IMR-90 (cell line): ENCODE results near the gene SERPINB13. TPM values are rescaled to one million over a fixed set of nuclear protein-coding genes. Genes with fewer than 3 reads are reported as not detected.

ENCODE experiments used
- ATAC-seq: fragments of 200-7000 bp; cut with Tn5 transposase; 2 replicates; pipeline ENCODE4 v1.9.1; 2020; ENCODE audit warnings: low read depth, mild to moderate bottlenecking, moderate library complexity
- BruUV-seq: library from RNA; stranded (reverse); fragments of 400-500 nt; replicated peaks from 2 replicates; lab custom pipeline; 2021; lab: Mats Ljungman, UMichigan
- CTCF ChIA-PET: fragments of 300-600 bp; formaldehyde crosslinking; extraction: SDS; loops from one replicate; lab custom pipeline; 2021; ENCODE audit warnings: antibody characterized with exemption; lab: Yijun Ruan, JAX
- POLR2A ChIA-PET: fragments of 300-600 bp; sonication (Branson Sonifier 250); formaldehyde crosslinking; loops from one replicate; lab custom pipeline; 2022; ENCODE audit warnings: antibody characterized with exemption; ENCODE audit not compliant: unreplicated experiment; lab: Charles Lee
- DNase-seq: peaks from one replicate; pipeline ENCODE4 v3.0.0; 2013
- H2AFZ ChIP-seq: replicated peaks from 2 replicates; pipeline ENCODE3; 2013; ENCODE audit warnings: low read length, mild to moderate bottlenecking; ENCODE audit not compliant: poor library complexity
- H2AK5ac ChIP-seq: 2 replicates; pipeline ENCODE4 v1.6.1; 2013; ENCODE audit warnings: low read depth, low read length, inconsistent platforms
- H2AK9ac ChIP-seq: replicated peaks from 2 replicates; pipeline ENCODE3; 2013; ENCODE audit warnings: mild to moderate bottlenecking, low read depth, low read length, moderate library complexity; ENCODE audit not compliant: poor library complexity
- H2BK120ac ChIP-seq: 2 replicates; pipeline ENCODE4 v1.6.1; 2013; ENCODE audit warnings: low read depth, low read length, inconsistent platforms
- H2BK15ac ChIP-seq: 3 replicates; pipeline ENCODE4 v1.6.1; 2013; ENCODE audit warnings: low read depth, low read length, inconsistent platforms
- H2BK20ac ChIP-seq: 2 replicates; pipeline ENCODE4 v1.6.1; 2013; ENCODE audit warnings: low read depth, mild to moderate bottlenecking, inconsistent platforms, low read length, moderate library complexity
- H2BK5ac ChIP-seq: 2 replicates; pipeline ENCODE4 v1.6.1; 2013; ENCODE audit warnings: mild to moderate bottlenecking, low read depth, low read length, inconsistent platforms; ENCODE audit not compliant: poor library complexity, severe bottlenecking
- H3K14ac ChIP-seq: replicated peaks from 2 replicates; pipeline ENCODE4 v1.6.1; 2013; ENCODE audit warnings: low read depth, low read length, inconsistent platforms
- H3K18ac ChIP-seq: 2 replicates; pipeline ENCODE4 v1.6.1; 2013; ENCODE audit warnings: low read depth, low read length, control low read depth
- H3K23ac ChIP-seq: 2 replicates; pipeline ENCODE4 v1.6.1; 2013; ENCODE audit warnings: low read depth, low read length, inconsistent platforms
- H3K27ac ChIP-seq: 2 replicates; pipeline ENCODE4 v1.5.1; 2013; ENCODE audit warnings: mild to moderate bottlenecking, control low read depth, low read length; ENCODE audit not compliant: insufficient read depth
- H3K27me3 ChIP-seq: 2 replicates; pipeline ENCODE4 v1.6.1; 2013; ENCODE audit warnings: low read length; ENCODE audit not compliant: control insufficient read depth, insufficient read depth
- H3K36me3 ChIP-seq: 2 replicates; pipeline ENCODE4 v1.6.1; 2013; ENCODE audit warnings: low read length, mixed read lengths; ENCODE audit not compliant: control insufficient read depth, insufficient read depth
- H3K4ac ChIP-seq: 2 replicates; pipeline ENCODE4 v1.6.1; 2013; ENCODE audit warnings: low read depth, low read length, inconsistent platforms
- H3K4me1 ChIP-seq: 2 replicates; pipeline ENCODE4 v1.6.1; 2013; ENCODE audit warnings: low read length, mixed read lengths; ENCODE audit not compliant: control insufficient read depth, insufficient read depth
- H3K4me2 ChIP-seq: 2 replicates; pipeline ENCODE4 v1.6.1; 2013; ENCODE audit warnings: low read depth, mild to moderate bottlenecking, control low read depth, low read length, moderate library complexity
- H3K4me3 ChIP-seq: 2 replicates; pipeline ENCODE4 v1.5.1; 2013; ENCODE audit warnings: low read depth, mild to moderate bottlenecking, control low read depth, low read length, moderate library complexity; ENCODE audit not compliant: insufficient read depth
- H3K56ac ChIP-seq: 2 replicates; pipeline ENCODE4 v1.6.1; 2013; ENCODE audit warnings: low read length, inconsistent platforms; ENCODE audit not compliant: insufficient read depth; ENCODE audit errors: extremely low read depth
- H3K79me1 ChIP-seq, 2 experiments: 2 replicates each; pipeline ENCODE4 v1.6.1; 2013; ENCODE audit warnings: low read length in 2 of 2, inconsistent platforms in 1 of 2, low read depth in 1 of 2
- H3K9ac ChIP-seq: 2 replicates; pipeline ENCODE4 v1.6.1; 2013; ENCODE audit warnings: low read depth, low read length, control low read depth
- H3K9me1 ChIP-seq: 2 replicates; pipeline ENCODE4 v1.6.1; 2013; ENCODE audit warnings: low read length, inconsistent platforms; ENCODE audit not compliant: insufficient read depth
- H3K9me3 ChIP-seq: 2 replicates; pipeline ENCODE4 v1.6.1; 2013; ENCODE audit warnings: low read length; ENCODE audit not compliant: control insufficient read depth, insufficient read depth
- H4K20me1 ChIP-seq: 2 replicates; pipeline ENCODE4 v1.6.1; 2013; ENCODE audit warnings: low read length, inconsistent platforms; ENCODE audit not compliant: insufficient read depth
- H4K5ac ChIP-seq: 2 replicates; pipeline ENCODE4 v1.6.1; 2013; ENCODE audit warnings: mild to moderate bottlenecking, low read depth, low read length, control low read depth
- H4K8ac ChIP-seq, 2 experiments: 2 replicates each; pipeline ENCODE4 v1.6.1; 2013; ENCODE audit warnings: low read depth in 2 of 2, low read length in 2 of 2, control low read depth in 1 of 2, inconsistent platforms in 1 of 2
- H4K91ac ChIP-seq: 2 replicates; pipeline ENCODE4 v1.6.1; 2013; ENCODE audit warnings: low read depth, low read length, inconsistent platforms; ENCODE audit not compliant: insufficient read depth
- BHLHE40 ChIP-seq: fragments of 150-350 bp; IDR thresholded peaks from 2 replicates; pipeline ENCODE4 v1.6.1; 2016; ENCODE audit warnings: mild to moderate bottlenecking, low read depth, low read length
- CEBPB ChIP-seq: IDR thresholded peaks from 2 replicates; pipeline ENCODE4 v1.6.1; 2012; ENCODE audit warnings: low read depth, low read length, improper control_type of control experiment
- CHD1 ChIP-seq: IDR thresholded peaks from 2 replicates; pipeline ENCODE4 v1.6.1; 2012; ENCODE audit warnings: low read depth, low read length, improper control_type of control experiment
- CTCF ChIP-seq: conservative IDR thresholded peaks from 2 replicates; pipeline ENCODE4 v1.5.1; 2012; ENCODE audit warnings: mild to moderate bottlenecking, low read depth, low read length, improper control_type of control experiment
- FOS ChIP-seq: fragments of 150-350 bp; IDR thresholded peaks from 2 replicates; pipeline ENCODE4 v1.6.1; 2016; ENCODE audit warnings: low read depth, low read length
- MAFK ChIP-seq: IDR thresholded peaks from 2 replicates; pipeline ENCODE4 v1.6.1; 2012; ENCODE audit warnings: low read depth, low read length, improper control_type of control experiment
- MAZ ChIP-seq: IDR thresholded peaks from 2 replicates; pipeline ENCODE4 v1.6.1; 2012; ENCODE audit warnings: low read depth, mild to moderate bottlenecking, low read length, improper control_type of control experiment, moderate library complexity, borderline replicate concordance
- MXI1 ChIP-seq: IDR thresholded peaks from 2 replicates; pipeline ENCODE4 v1.6.1; 2012; ENCODE audit warnings: low read depth, mild to moderate bottlenecking, low read length, moderate library complexity, borderline replicate concordance
- NFE2L2 ChIP-seq: fragments of 150-350 bp; IDR thresholded peaks from 2 replicates; pipeline ENCODE4 v1.6.1; 2016; ENCODE audit warnings: low read depth, mild to moderate bottlenecking, low read length
- POLR2A ChIP-seq: IDR thresholded peaks from 2 replicates; pipeline ENCODE4 v1.6.1; 2012; ENCODE audit warnings: mild to moderate bottlenecking, low read depth, low read length
- RAD21 ChIP-seq: IDR thresholded peaks from 2 replicates; pipeline ENCODE4 v1.6.1; 2012; ENCODE audit warnings: low read length, improper control_type of control experiment
- RCOR1 ChIP-seq: IDR thresholded peaks from 2 replicates; pipeline ENCODE4 v1.6.1; 2012; ENCODE audit warnings: mild to moderate bottlenecking, low read length, improper control_type of control experiment; ENCODE audit not compliant: insufficient replicate concordance
- RFX5 ChIP-seq: IDR thresholded peaks from 2 replicates; pipeline ENCODE4 v1.8.0; 2012; ENCODE audit warnings: low read depth, mild to moderate bottlenecking, low read length, moderate library complexity
- SMC3 ChIP-seq: fragments of 150-350 bp; IDR thresholded peaks from 2 replicates; pipeline ENCODE4 v1.6.1; 2016; ENCODE audit warnings: low read depth, mild to moderate bottlenecking, antibody characterized with exemption, low read length, moderate library complexity
- WGBS, 2 experiments: methylation state at CpG; one replicate each; pipeline versions ENCODE4 v1.1.5 to v1.1.7; 2013; ENCODE audit warnings: missing lambda C conversion rate in 2 of 2; ENCODE audit not compliant: insufficient read length in 1 of 2; ENCODE audit errors: extremely low coverage in 2 of 2; 5-methylcytosine and 5-hydroxymethylcytosine counted together
- dilution Hi-C: fragments of 300-500 bp; cut with HindIII; formaldehyde crosslinking; loops from one replicate; pipeline ENCODE4 v1.14.3; 2018; ENCODE audit warnings: low sequenced_read_pairs; ENCODE audit not compliant: unreplicated experiment
- in situ Hi-C: fragments of 300-500 bp; cut with MboI; formaldehyde crosslinking; loops from 3 replicates; pipeline ENCODE4 v1.14.3; 2019; ENCODE audit warnings: low sequenced_read_pairs, inconsistent platforms, mixed read lengths
- intact Hi-C: fragments of 100-400 bp; cut with micrococcal nuclease; formaldehyde crosslinking; loops from 2 replicates; pipeline ENCODE4 v1.10.0; 2022
- polyA plus RNA-seq, 3 experiments: library from polyadenylated mRNA; depleted of rRNA; stranded (reverse); fragments of >200 nt; gene quantifications; 2 replicates each; pipeline ENCODE4 v1.2.3, GENCODE V29; 2012; ENCODE audit warnings: low replicate concordance in 1 of 3
- total RNA-seq: library from RNA; depleted of rRNA; stranded (reverse); fragments of >200 nt; gene quantifications from 2 replicates; pipeline ENCODE4 v1.2.3, GENCODE V29; 2012
- TF ChIP-seq, protein P1 (sequence below): fragments of 150-350 bp; IDR thresholded peaks from 2 replicates; pipeline ENCODE4 v1.6.1; 2016; ENCODE audit warnings: low read depth, mild to moderate bottlenecking, low read length, moderate library complexity, borderline replicate concordance
- TF ChIP-seq, protein P2 (sequence below): fragments of 150-350 bp; IDR thresholded peaks from 2 replicates; pipeline ENCODE4 v1.6.1; 2017; ENCODE audit warnings: mild to moderate bottlenecking, antibody characterized with exemption, low read length, low read depth

The SERPINB13 gene
- total and polyA plus RNA-seq, 2 of the 4 experiments (the other 2 are of a cell fraction) = not detected

GRCh38 chr18:63617915-63618234 lies 30.7 kb downstream of the SERPINB13 start:
- Histone ChIP-seq H3K4me2 (no peak overlapping the region), H3K9me3 (no peaks in the 10 kb centered on the region), H3K79me1 (no peaks in the 10 kb centered on the region), H2AFZ (no peak overlapping the region), H2AK5ac (no peak overlapping the region), H3K36me3 (no peaks in the 10 kb centered on the region), H3K9me1 (no peaks in the 10 kb centered on the region), H3K56ac (no peak overlapping the region), H4K8ac (no peak overlapping the region), H4K91ac (no peak overlapping the region), H3K14ac (no peak overlapping the region), H2BK5ac (no peak overlapping the region), H3K4me3 (no peak overlapping the region), H2BK15ac (no peak overlapping the region), H2BK20ac (no peak overlapping the region), H3K27ac (no peak overlapping the region), H3K27me3 (no peaks in the 10 kb centered on the region; the same call in 1 of the 2 replicates), H2BK120ac (no peak overlapping the region), H3K9ac (no peak overlapping the region), H2AK9ac (no peak overlapping the region), H3K4me1 (no peaks in the 10 kb centered on the region), H3K23ac (no peak overlapping the region), H3K4ac (no peak overlapping the region), H4K20me1 (no peaks in the 10 kb centered on the region), H3K18ac (no peak overlapping the region), H4K5ac (no peak overlapping the region)
- ChIA-PET POLR2A (no interaction called here), CTCF (no interaction called here)
- TF ChIP-seq RAD21 (no peak), FOS (no peak), CHD1 (no peak), RFX5 (no peak), POLR2A (no peak), MXI1 (no peak), NFE2L2 (no peak), SMC3 (no peak), RCOR1 (no peak), BHLHE40 (no peak), CTCF (no peak), CEBPB (no peak), MAZ (no peak), MAFK (no peak)
- TF ChIP-seq, protein P1, sequence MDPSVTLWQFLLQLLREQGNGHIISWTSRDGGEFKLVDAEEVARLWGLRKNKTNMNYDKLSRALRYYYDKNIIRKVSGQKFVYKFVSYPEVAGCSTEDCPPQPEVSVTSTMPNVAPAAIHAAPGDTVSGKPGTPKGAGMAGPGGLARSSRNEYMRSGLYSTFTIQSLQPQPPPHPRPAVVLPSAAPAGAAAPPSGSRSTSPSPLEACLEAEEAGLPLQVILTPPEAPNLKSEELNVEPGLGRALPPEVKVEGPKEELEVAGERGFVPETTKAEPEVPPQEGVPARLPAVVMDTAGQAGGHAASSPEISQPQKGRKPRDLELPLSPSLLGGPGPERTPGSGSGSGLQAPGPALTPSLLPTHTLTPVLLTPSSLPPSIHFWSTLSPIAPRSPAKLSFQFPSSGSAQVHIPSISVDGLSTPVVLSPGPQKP = no peak
- TF ChIP-seq, protein P2, sequence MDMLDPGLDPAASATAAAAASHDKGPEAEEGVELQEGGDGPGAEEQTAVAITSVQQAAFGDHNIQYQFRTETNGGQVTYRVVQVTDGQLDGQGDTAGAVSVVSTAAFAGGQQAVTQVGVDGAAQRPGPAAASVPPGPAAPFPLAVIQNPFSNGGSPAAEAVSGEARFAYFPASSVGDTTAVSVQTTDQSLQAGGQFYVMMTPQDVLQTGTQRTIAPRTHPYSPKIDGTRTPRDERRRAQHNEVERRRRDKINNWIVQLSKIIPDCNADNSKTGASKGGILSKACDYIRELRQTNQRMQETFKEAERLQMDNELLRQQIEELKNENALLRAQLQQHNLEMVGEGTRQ = no peak
- DNase-seq (no peak), ATAC-seq (no peak)
- intact Hi-C loops (no loop called here), in situ Hi-C loops (no loop called here), dilution Hi-C loops (no loop called here)
- BruUV-seq = no TSS peak
- 100% methylated on average over 1 of the region's 2 CpGs; no CpG with 5 or more reads in 1 of the 2 experiments for WGBS, 2 experiments
